HG03196 (cell line): ENCODE data around the gene PRELID1.
"Not testable (repeated sequence)": the region's sequence is repeated elsewhere in the genome, so short reads cannot be mapped to it uniquely, and the experiment has no call there.

Experiments
- ATAC-seq: cut with Tn5 transposase; IDR thresholded peaks from one replicate; pipeline ENCODE4 v1.9.1; 2021; ENCODE audit not compliant: unreplicated experiment

Gene PRELID1

GRCh38 chr5:177299697-177300096 lies 3.9 kb upstream of the PRELID1 start:
- no peak for ATAC-seq

GRCh38 chr5:177300236-177300880 lies 3.2 kb upstream of the PRELID1 start:
- ATAC-seq: peak; percentile 29

GRCh38 chr5:177300951-177301350 lies 2.6 kb upstream of the PRELID1 start:
- ATAC-seq: no peak

GRCh38 chr5:177301503-177302165 lies 2.0 kb upstream of the PRELID1 start:
- no peak for ATAC-seq

GRCh38 chr5:177302354-177303110 lies 1.1 kb upstream of the PRELID1 start:
- no peak for ATAC-seq

GRCh38 chr5:177303925-177304391 lies 359 bp downstream of the PRELID1 start:
- ATAC-seq: no peak

GRCh38 chr5:177304392-177305119 lies 957 bp downstream of the PRELID1 start:
- ATAC-seq: no peak

- ATAC-seq: not testable (repeated sequence)
These were observed 2.6 kb downstream of the PRELID1 start for GRCh38 chr5:177306103-177306640.

GRCh38 chr5:177306674-177307543 lies 3.3 kb downstream of the PRELID1 start:
- no peak for ATAC-seq

- ATAC-seq: no peak
These were observed 4.2 kb downstream of the PRELID1 start for GRCh38 chr5:177307544-177308363.

- ATAC-seq: no peak
These were observed 5.1 kb downstream of the PRELID1 start for GRCh38 chr5:177308740-177309139.

GRCh38 chr5:177309351-177310191 lies 6.0 kb downstream of the PRELID1 start:
- no peak for ATAC-seq

- no peak for ATAC-seq
These were observed 6.7 kb downstream of the PRELID1 start for GRCh38 chr5:177310332-177310731.

- ATAC-seq: peak; percentile 18
These were observed 7.3 kb downstream of the PRELID1 start for GRCh38 chr5:177310757-177311391.

- peak; percentile 2 for ATAC-seq
These were observed 7.8 kb downstream of the PRELID1 start for GRCh38 chr5:177311392-177311722.

GRCh38 chr5:177311723-177312648 lies 8.4 kb downstream of the PRELID1 start, which contains the start of gene MXD3:
MXD3 (minus strand) TSS chr5:177311898; CDS start chr5:177311830, 68 bp downstream.
- peak; percentile 69 for ATAC-seq
